ENCODE measurements around the gene PKP1. TPM values are rescaled to one million over a fixed set of nuclear protein-coding genes. Genes with fewer than 3 reads are reported as not detected.
A peak's percentile ranks its signal among the peaks of the same experiment; 100 is the strongest.
"Not testable (repeated sequence)": the region's sequence is repeated elsewhere in the genome, so short reads cannot be mapped to it uniquely, and the experiment has no call there.

PKP1 gene
- total RNA-seq, 1 donor from 2014 or later, result 409 TPM

DNA sequence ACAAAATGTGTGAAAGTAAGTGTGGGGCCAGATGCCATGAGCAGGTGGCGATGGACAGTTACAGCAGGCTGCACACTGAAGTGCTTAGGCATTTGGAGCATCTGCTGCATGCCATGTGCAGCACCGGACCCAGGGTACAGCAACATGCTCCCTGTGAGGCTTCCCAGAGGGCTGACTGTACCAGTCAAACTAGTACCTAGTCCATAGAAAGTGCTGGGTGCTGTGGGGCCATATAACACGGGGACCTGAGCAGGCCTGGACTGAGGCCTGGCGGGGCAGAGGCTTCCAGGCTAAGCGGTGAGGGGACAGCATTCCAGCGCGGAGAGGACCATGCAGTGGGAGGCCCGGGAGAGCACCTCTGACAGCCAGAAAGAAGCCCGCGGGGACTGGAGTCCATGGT lies 29.9 kb upstream of the PKP1 start:
- no peaks in the 10 kb centered on the region for H3K9me3 ChIP-seq
- no peak overlapping the region for H3K27ac ChIP-seq
- TF ChIP-seq, protein P1, sequence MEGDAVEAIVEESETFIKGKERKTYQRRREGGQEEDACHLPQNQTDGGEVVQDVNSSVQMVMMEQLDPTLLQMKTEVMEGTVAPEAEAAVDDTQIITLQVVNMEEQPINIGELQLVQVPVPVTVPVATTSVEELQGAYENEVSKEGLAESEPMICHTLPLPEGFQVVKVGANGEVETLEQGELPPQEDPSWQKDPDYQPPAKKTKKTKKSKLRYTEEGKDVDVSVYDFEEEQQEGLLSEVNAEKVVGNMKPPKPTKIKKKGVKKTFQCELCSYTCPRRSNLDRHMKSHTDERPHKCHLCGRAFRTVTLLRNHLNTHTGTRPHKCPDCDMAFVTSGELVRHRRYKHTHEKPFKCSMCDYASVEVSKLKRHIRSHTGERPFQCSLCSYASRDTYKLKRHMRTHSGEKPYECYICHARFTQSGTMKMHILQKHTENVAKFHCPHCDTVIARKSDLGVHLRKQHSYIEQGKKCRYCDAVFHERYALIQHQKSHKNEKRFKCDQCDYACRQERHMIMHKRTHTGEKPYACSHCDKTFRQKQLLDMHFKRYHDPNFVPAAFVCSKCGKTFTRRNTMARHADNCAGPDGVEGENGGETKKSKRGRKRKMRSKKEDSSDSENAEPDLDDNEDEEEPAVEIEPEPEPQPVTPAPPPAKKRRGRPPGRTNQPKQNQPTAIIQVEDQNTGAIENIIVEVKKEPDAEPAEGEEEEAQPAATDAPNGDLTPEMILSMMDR (IDR thresholded peaks at IDR 0.05), result no peak
- TF ChIP-seq POLR2AphosphoS5 (IDR thresholded peaks at IDR 0.05; ENCODE audit: insufficient read depth in 1 of 2, low read depth in 1 of 2) (no peak), POLR2A (IDR thresholded peaks at IDR 0.05) (no peak)
- H3K36me3 ChIP-seq, result no peaks in the 10 kb centered on the region
- no peak overlapping the region for H3K4me3 ChIP-seq
- no peaks in the 10 kb centered on the region for H3K27me3 ChIP-seq
- peaks cover 13% of the 10 kb centered on the region for H3K4me1 ChIP-seq
- intact Hi-C loops (cut with DNase I), result loop anchor here (5.0 kb wide), 1 partner anchor 109 kb away; no protein-coding TSS in a partner anchor
- DNase-seq (ENCODE audit: extremely low spot score in 2 of 2), result peak; percentile 49 to 78

DNA sequence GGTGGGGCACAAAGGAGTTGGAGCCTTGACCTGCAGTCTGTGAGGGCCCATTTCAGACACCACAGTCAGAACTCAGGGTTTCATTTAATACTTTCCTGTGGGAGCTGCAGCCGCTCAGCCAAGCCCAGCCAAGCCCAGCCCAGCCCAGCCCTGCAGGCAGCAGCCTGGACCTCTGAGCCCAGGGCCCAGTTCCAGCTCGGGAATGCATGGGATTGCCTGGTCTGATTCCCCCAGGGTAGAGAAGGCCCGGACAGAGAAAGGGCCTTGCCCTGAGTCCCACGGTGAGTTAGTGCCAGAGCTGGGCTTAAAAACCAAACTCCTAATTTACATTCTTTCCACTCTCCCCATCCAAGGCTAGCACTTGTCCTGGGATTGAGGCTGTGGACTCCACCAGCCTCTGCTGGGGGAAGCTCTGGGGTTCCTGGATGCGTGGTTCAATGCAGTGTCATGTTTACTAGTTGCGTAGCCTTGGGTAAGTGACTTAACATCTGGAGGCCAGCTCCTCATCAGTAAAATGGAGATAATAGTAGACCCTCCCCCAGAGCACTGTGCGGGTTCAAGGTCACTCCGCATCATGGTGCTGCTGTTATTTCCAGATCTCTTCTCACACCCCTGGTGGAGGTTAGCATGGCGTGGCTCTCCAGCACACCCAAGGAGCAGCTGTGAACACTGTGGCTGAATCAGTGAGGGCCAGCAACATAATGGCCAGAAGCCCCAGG lies 29.2 kb upstream of the PKP1 start:
- peak; percentile 71 to 90 for DNase-seq (ENCODE audit: extremely low spot score in 2 of 2)
- TF ChIP-seq POLR2A (IDR thresholded peaks at IDR 0.05) (no peak), POLR2AphosphoS5 (IDR thresholded peaks at IDR 0.05; ENCODE audit: insufficient read depth in 1 of 2, low read depth in 1 of 2) (no peak)
- TF ChIP-seq, protein P1 (IDR thresholded peaks at IDR 0.05), result no peak
- Histone ChIP-seq H3K27ac (peak overlapping the region; percentile 56), H3K4me1 (peaks cover 13% of the 10 kb centered on the region), H3K9me3 (no peaks in the 10 kb centered on the region), H3K4me3 (no peak overlapping the region), H3K36me3 (no peaks in the 10 kb centered on the region), H3K27me3 (no peaks in the 10 kb centered on the region)
- intact Hi-C loops (cut with DNase I), result loop anchor here (5.0 kb wide), 1 partner anchor 108 kb away; no protein-coding TSS in a partner anchor

- Histone ChIP-seq H3K27me3 (no peaks in the 10 kb centered on the region), H3K4me3 (no peak overlapping the region), H3K27ac (peak overlapping the region; percentile 56), H3K36me3 (no peaks in the 10 kb centered on the region), H3K4me1 (peaks cover 19% of the 10 kb centered on the region), H3K9me3 (no peaks in the 10 kb centered on the region)
- TF ChIP-seq, protein P1 (IDR thresholded peaks at IDR 0.05), result peak; percentile 91 to 95 (median 93)
- TF ChIP-seq POLR2A (IDR thresholded peaks at IDR 0.05), result no peak
- intact Hi-C loops (cut with DNase I), result loop anchor here (5.0 kb wide), 1 partner anchor 107 kb away; no protein-coding TSS in a partner anchor
- peak; percentile 80 to 95 for DNase-seq (ENCODE audit: extremely low spot score in 2 of 2)
Observed at GRCh38 chr1:201254625-201255478, 28.5 kb upstream of the PKP1 start.

DNA sequence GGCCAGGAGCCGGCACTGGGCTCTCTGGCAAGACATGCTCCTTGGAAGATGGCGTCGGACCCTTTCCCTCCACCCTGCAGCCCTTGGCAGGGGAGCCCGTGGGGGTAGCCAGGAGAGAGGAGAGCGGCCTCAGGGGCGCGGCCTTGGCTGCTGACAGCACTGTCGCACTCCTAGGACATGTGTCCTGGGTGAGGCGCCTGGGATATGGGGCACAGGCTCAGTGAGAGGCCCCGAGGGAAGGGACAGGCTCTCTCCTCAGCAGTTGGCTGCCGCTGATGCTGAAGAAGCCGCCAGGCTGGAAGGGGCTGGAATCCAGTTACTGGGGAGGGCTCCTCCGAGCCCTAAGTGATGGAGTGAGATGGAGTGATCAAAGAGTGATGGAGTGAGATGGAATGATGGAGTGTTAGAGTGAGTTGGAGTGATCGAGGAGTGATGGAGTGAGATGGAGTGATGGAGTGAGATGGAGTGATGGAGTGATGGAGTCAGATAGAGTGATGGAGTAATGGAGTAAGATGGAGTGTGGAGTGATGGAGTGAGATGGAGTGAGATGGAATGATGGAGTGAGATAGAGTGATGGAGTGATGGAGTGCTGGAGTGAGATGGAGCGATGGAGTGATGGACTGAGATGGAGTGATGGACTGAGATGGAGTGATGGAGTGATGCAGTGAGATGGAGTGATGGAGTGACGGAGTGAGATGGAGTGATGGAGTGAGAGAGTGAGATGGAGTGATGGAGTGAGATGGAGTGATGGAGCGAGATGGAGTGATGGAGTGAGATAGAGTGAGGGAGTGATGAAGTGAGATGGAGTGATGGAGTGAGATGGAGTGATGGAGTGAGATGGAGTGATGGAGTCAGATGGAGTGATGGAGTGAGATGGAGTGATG lies 27.6 kb upstream of the PKP1 start:
- peak in 1 of 2 donors; percentile 67 for DNase-seq (ENCODE audit: extremely low spot score in 2 of 2)
- no peaks in the 10 kb centered on the region for H3K36me3 ChIP-seq
- TF ChIP-seq, protein P1 (IDR thresholded peaks at IDR 0.05), result no peak
- TF ChIP-seq POLR2AphosphoS5 (IDR thresholded peaks at IDR 0.05; ENCODE audit: insufficient read depth in 1 of 2, low read depth in 1 of 2), result no peak
- TF ChIP-seq POLR2A (IDR thresholded peaks at IDR 0.05), result no peak
- H3K27me3 ChIP-seq, result no peaks in the 10 kb centered on the region
- no peak overlapping the region for H3K27ac ChIP-seq
- no peak overlapping the region for H3K4me3 ChIP-seq
- intact Hi-C loops (cut with DNase I), result no loop called here
- H3K4me1 ChIP-seq, result peaks cover 27% of the 10 kb centered on the region
- no peaks in the 10 kb centered on the region for H3K9me3 ChIP-seq

GRCh38 chr1:201258132-201258531 lies 25.2 kb upstream of the PKP1 start:
- intact Hi-C loops (cut with DNase I), result not testable (repeated sequence)

More at GRCh38 chr1:201258132-201258531, 25.2 kb upstream of the PKP1 start:
- peaks cover 34% of the 10 kb centered on the region for H3K4me1 ChIP-seq
- not testable (repeated sequence) for H3K9me3 ChIP-seq; DNase-seq (ENCODE audit: extremely low spot score in 2 of 2); H3K4me3 ChIP-seq; H3K36me3 ChIP-seq; H3K27ac ChIP-seq; H3K27me3 ChIP-seq
